Dedifferentiated amniotic fluid mesenchymal stem cell (primary cell): ENCODE data around the gene SKAP2.

ENCODE experiments used
- DNase-seq: peaks from one replicate; pipeline ENCODE4 v3.0.0-alpha.2; 2016; ENCODE audit errors: extremely low spot score

Gene SKAP2

GRCh38 chr7:26696161-26696560 is 168.2 kb downstream of the SKAP2 start:
- DNase-seq = no peak

GRCh38 chr7:26694713-26695112 is 169.7 kb downstream of the SKAP2 start:
- DNase-seq = no peak

- no peak for DNase-seq
These were observed 170.2 kb downstream of the SKAP2 start for GRCh38 chr7:26694141-26694540.

GRCh38 chr7:26691886-26692285 is 172.5 kb downstream of the SKAP2 start:
- DNase-seq = no peak

- no peak for DNase-seq
These were observed 173.0 kb downstream of the SKAP2 start for GRCh38 chr7:26691406-26691805.

GRCh38 chr7:26690135-26690805 is 174.1 kb downstream of the SKAP2 start:
- no peak for DNase-seq

GRCh38 chr7:26688936-26689506 is 175.4 kb downstream of the SKAP2 start:
- DNase-seq = no peak

- DNase-seq = no peak
These were observed 176.0 kb downstream of the SKAP2 start for GRCh38 chr7:26688388-26688787.

- DNase-seq = no peak
These were observed 177.4 kb downstream of the SKAP2 start for GRCh38 chr7:26687032-26687431.

- peak; percentile 34 for DNase-seq
These were observed 177.9 kb downstream of the SKAP2 start for GRCh38 chr7:26686448-26686981.

GRCh38 chr7:26685606-26686005 is 178.8 kb downstream of the SKAP2 start:
- DNase-seq = no peak

GRCh38 chr7:26684447-26684846 is 179.9 kb downstream of the SKAP2 start:
- DNase-seq = no peak

GRCh38 chr7:26683277-26683676 is 181.1 kb downstream of the SKAP2 start:
- no peak for DNase-seq

- peak; percentile 41 for DNase-seq
These were observed 182.5 kb downstream of the SKAP2 start for GRCh38 chr7:26681819-26682418.

GRCh38 chr7:26680587-26680986 is 183.8 kb downstream of the SKAP2 start:
- no peak for DNase-seq

GRCh38 chr7:26675143-26675887 is 189.1 kb downstream of the SKAP2 start:
- no peak for DNase-seq

- no peak for DNase-seq
These were observed 190.5 kb downstream of the SKAP2 start for GRCh38 chr7:26673858-26674257.

- DNase-seq = no peak
These were observed 191.1 kb downstream of the SKAP2 start for GRCh38 chr7:26673271-26673670.

- DNase-seq = no peak
These were observed 193.5 kb downstream of the SKAP2 start for GRCh38 chr7:26670841-26671240.

GRCh38 chr7:26670290-26670689 is 194.1 kb downstream of the SKAP2 start:
- no peak for DNase-seq

- DNase-seq = no peak
These were observed 195.6 kb downstream of the SKAP2 start for GRCh38 chr7:26668821-26669220.

GRCh38 chr7:26667514-26668133 is 196.8 kb downstream of the SKAP2 start:
- DNase-seq = peak; percentile 94
